ENCODE data around the gene SCGB1D1.

Gene SCGB1D1

GRCh38 chr11:62157603-62158002 lies 32.4 kb upstream of the SCGB1D1 start:
- Histone ChIP-seq H3K9me3 (ENCODE audit: control insufficient read depth, insufficient read depth, low read depth, low read length) (no peaks in the 10 kb centered on the region), H3K4me3 (ENCODE audit: low read depth, low read length) (no peak overlapping the region), H3K27ac (ENCODE audit: extremely low read depth, low read depth, low read length) (no peak overlapping the region), H3K4me1 (ENCODE audit: control insufficient read depth, insufficient read depth, low read length) (no peaks in the 10 kb centered on the region), H3K36me3 (ENCODE audit: control insufficient read depth in 2 of 2, insufficient read depth in 1 of 2, low read length in 2 of 2) (peaks cover 0 to 8% of the 10 kb centered on the region in 2 experiments; a peak in 1 of 3 replicates)
- no peak for TF ChIP-seq ZNF266 (tag by site-specific recombination; IDR thresholded peaks at IDR 0.05; ENCODE audit: low read depth)
- TF ChIP-seq ZNF23 (tag by site-specific recombination; IDR thresholded peaks at IDR 0.05; ENCODE audit: borderline replicate concordance) = no peak
- TF ChIP-seq ZNF518A (tag by site-specific recombination; conservative IDR thresholded peaks at IDR 0.05; ENCODE audit: low read depth) = no peak
- no peak for TF ChIP-seq ZNF707 (tag by site-specific recombination; IDR thresholded peaks at IDR 0.05)
- no peak for TF ChIP-seq ZNF211 (tag by site-specific recombination; IDR thresholded peaks at IDR 0.05; ENCODE audit: low read depth)
- TF ChIP-seq MZF1 (tag by site-specific recombination; IDR thresholded peaks at IDR 0.05; ENCODE audit: borderline replicate concordance) = no peak
- TF ChIP-seq SP7 (tag by site-specific recombination; IDR thresholded peaks at IDR 0.05) = no peak
- TF ChIP-seq OVOL3 (tag by site-specific recombination; IDR thresholded peaks at IDR 0.05) = no peak
- no peak for TF ChIP-seq ZBTB21 (tag by site-specific recombination; IDR thresholded peaks at IDR 0.05)
- TF ChIP-seq ZNF19 (tag by site-specific recombination; IDR thresholded peaks at IDR 0.05; ENCODE audit: low read depth) = no peak
- TF ChIP-seq HOXC10 (CRISPR knock-in tag; IDR thresholded peaks at IDR 0.05) = no peak
- no peak for TF ChIP-seq HOXA7 (CRISPR knock-in tag; IDR thresholded peaks at IDR 0.05; ENCODE audit: borderline replicate concordance)
- no peak for TF ChIP-seq ZNF24 (tag by site-specific recombination; IDR thresholded peaks at IDR 0.05)
- TF ChIP-seq ZNF600 (tag by site-specific recombination; IDR thresholded peaks at IDR 0.05) = no peak
- TF ChIP-seq CTCF (tag by site-specific recombination; IDR thresholded peaks at IDR 0.05) = no peak
- no peak for TF ChIP-seq ZNF157 (tag by site-specific recombination; IDR thresholded peaks at IDR 0.05)
- TF ChIP-seq ZNF449 (tag by site-specific recombination; IDR thresholded peaks at IDR 0.05) = no peak
- TF ChIP-seq ZNF274 (IDR thresholded peaks at IDR 0.05; ENCODE audit: low read length) = no peak
- no peak for TF ChIP-seq ZNF274 (tag by site-specific recombination; IDR thresholded peaks at IDR 0.05; ENCODE audit: borderline replicate concordance)
- TF ChIP-seq ZNF341 (tag by site-specific recombination; IDR thresholded peaks at IDR 0.05; ENCODE audit: low read depth) = no peak
- POLR2A ChIA-PET = interaction anchor here (1.2 kb wide), 1 partner anchor 10 kb away, joined by 3 read pairs; no protein-coding TSS in a partner anchor
- CTCF ChIA-PET = interaction anchor here (0.6 to 1.3 kb wide), 5 partner anchors 11 to 360 kb away, joined by 3 to 5 read pairs (median 3); partner anchors contain the start of gene INCENP

Measured in HEK293 (cell line).